IPS-20b (cell line): ENCODE data around the gene MAP3K9.

Experiments used
- H3K27ac ChIP-seq: one replicate; pipeline ENCODE4 v1.5.1; 2013; ENCODE audit warnings: low read length
- H3K27me3 ChIP-seq: 2 replicates; pipeline ENCODE4 v1.6.1; 2013; ENCODE audit warnings: mild to moderate bottlenecking, low read length, inconsistent platforms; ENCODE audit not compliant: insufficient read depth
- H3K36me3 ChIP-seq: 2 replicates; pipeline ENCODE4 v1.6.1; 2013; ENCODE audit warnings: low read depth, mild to moderate bottlenecking, inconsistent platforms, low read length, moderate library complexity; ENCODE audit not compliant: insufficient read depth
- H3K4me1 ChIP-seq: 2 replicates; pipeline ENCODE4 v1.6.1; 2013; ENCODE audit warnings: mild to moderate bottlenecking, control low read depth, inconsistent platforms, low read length, moderate library complexity; ENCODE audit not compliant: insufficient read depth
- H3K4me3 ChIP-seq: 2 replicates; pipeline ENCODE4 v1.5.1; 2013; ENCODE audit warnings: mild to moderate bottlenecking, low read length, inconsistent platforms
- H3K9ac ChIP-seq: 2 replicates; pipeline ENCODE4 v1.6.1; 2013; ENCODE audit warnings: low read depth, mild to moderate bottlenecking, inconsistent platforms, low read length, moderate library complexity
- H3K9me3 ChIP-seq: 2 replicates; pipeline ENCODE4 v1.6.1; 2013; ENCODE audit warnings: mild to moderate bottlenecking, low read depth, low read length, inconsistent platforms; ENCODE audit not compliant: insufficient read depth

MAP3K9 gene

DNA sequence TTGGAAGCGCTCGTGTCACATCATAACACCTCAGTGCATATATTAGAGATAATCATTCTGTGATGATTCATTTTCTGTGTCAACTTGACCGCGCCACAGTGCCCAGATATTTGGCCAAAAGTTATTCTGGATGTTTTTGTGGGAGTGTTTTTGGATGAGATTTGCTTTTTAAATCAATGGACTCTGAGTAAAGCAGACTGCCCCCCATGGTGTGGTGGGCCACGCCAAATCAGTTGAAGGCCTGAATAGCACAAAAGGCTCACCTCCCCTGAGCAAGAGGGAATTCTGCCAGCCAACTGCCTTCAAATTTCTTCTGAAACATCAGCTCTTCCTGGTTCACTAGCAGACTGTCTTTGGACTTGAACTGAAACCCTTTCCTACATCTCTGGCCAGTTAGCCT, 24.6 kb upstream of the MAP3K9 start:
- no peak overlapping the region for H3K27ac ChIP-seq
- H3K4me1 ChIP-seq = no peaks in the 10 kb centered on the region
- no peak overlapping the region for H3K9ac ChIP-seq

DNA sequence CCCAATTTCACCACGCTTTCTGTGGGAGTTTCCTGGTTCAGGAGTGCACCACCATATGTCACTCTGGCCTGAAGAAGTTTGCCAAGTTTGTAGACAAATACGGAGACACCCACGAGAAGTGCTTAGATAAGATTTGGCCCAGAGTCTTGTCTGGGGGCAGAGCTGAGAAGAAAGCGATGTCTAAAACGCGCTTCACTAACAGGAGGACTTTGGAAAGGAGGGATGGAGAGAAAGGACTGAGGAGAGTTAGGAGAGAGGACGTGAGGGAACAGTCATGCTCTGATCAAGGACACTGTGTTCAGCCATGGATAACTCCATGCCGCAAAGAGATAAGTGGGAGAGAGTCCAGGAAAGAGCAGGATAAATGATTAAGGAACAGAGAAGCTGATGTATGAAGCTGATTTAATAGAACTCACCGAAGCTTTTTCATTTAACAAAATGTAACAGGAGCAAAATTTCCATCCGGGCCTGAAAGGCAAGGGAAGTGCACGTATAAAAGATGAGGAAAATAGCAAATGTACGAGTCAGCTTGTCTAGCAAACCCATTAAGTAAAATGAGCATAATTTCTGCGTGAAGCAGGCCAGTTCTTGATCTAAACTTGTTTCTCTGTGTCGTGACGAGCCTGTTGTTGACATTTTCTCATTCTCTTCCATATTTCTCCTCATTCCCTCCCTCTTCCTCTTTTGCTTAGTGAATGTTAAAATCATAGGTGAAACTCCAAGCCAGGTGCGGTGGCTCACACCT, 23.4 kb upstream of the MAP3K9 start:
- no peaks in the 10 kb centered on the region for H3K4me1 ChIP-seq

More for the DNA sequence above, 24.6 kb upstream of the MAP3K9 start:
- H3K27me3 ChIP-seq = no peaks in the 10 kb centered on the region
- no peaks in the 10 kb centered on the region for H3K36me3 ChIP-seq
- H3K9me3 ChIP-seq = peaks cover 22% of the 10 kb centered on the region
- no peak overlapping the region for H3K4me3 ChIP-seq

DNA sequence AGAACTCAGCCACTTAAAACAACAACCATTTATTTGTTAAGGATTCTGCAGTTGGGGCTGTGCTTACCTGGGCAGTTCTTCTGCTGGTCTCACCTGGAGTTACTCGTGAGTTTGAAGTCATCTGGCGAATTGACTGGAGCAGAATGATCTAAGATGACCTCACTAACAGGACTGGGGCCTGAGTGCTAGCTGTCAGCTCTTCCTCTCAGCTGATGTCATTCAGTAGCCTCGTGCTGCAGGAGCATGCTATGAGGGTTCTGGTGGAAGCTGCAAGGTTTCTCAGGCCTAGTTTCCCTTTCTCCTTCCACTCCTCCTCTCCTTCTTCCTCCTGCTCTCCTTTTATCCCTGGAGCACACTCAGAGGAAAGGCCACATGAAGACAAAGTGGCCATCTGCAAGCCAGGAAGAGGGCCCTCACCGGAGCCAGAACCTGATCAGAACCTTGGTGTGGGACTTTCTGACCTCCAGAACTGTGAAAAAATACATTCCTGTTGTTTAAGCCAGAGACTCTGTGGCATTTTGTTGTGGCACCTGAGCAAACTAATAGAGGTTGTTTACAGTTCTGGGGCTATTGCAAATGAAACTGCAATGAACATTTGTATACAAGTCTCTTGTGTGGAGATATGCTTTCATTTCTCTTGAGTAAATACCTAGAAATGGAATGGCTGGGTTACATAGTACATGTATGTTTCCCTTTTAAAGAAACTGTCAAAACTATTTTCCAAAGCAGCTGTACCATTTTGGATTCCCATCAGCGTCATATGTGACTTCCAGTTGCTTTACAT, 21.9 kb upstream of the MAP3K9 start:
- peaks cover 15% of the 10 kb centered on the region for H3K9me3 ChIP-seq
- H3K4me1 ChIP-seq = no peaks in the 10 kb centered on the region
- no peak overlapping the region for H3K4me3 ChIP-seq
- no peaks in the 10 kb centered on the region for H3K36me3 ChIP-seq
- H3K27me3 ChIP-seq = no peaks in the 10 kb centered on the region
- no peak overlapping the region for H3K27ac ChIP-seq
- no peak overlapping the region for H3K9ac ChIP-seq

More for the DNA sequence above, 23.4 kb upstream of the MAP3K9 start:
- no peaks in the 10 kb centered on the region for H3K36me3 ChIP-seq
- no peaks in the 10 kb centered on the region for H3K27me3 ChIP-seq
- no peak overlapping the region for H3K4me3 ChIP-seq
- H3K9ac ChIP-seq = no peak overlapping the region
- H3K9me3 ChIP-seq = peaks cover 22% of the 10 kb centered on the region
- no peak overlapping the region for H3K27ac ChIP-seq

DNA sequence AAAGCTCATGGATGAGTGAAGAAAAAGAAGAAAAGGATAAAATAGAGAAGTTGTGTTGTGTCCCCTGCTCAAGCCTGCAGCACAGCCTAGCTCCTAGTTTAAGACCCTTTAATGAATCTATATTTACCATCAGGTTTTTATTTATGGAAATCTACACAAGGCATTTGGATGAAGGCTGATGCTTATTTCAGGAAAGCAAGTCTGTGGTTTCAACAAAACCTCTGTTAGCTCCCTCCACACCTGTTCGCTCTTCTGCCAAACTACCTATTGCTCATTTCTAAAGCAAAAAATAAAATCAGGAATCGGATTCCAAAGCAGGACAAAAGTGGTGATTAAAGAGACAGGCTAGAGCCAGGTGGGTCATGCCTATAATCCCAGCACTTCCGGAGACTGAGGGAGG, 18.9 kb upstream of the MAP3K9 start:
- H3K36me3 ChIP-seq = no peaks in the 10 kb centered on the region
- peaks cover 17% of the 10 kb centered on the region for H3K27me3 ChIP-seq
- H3K4me3 ChIP-seq = no peak overlapping the region
- no peak overlapping the region for H3K27ac ChIP-seq
- peaks cover 2% of the 10 kb centered on the region; the same call in 1 of the 2 replicates for H3K4me1 ChIP-seq
- H3K9me3 ChIP-seq = no peaks in the 10 kb centered on the region
- no peak overlapping the region for H3K9ac ChIP-seq

DNA sequence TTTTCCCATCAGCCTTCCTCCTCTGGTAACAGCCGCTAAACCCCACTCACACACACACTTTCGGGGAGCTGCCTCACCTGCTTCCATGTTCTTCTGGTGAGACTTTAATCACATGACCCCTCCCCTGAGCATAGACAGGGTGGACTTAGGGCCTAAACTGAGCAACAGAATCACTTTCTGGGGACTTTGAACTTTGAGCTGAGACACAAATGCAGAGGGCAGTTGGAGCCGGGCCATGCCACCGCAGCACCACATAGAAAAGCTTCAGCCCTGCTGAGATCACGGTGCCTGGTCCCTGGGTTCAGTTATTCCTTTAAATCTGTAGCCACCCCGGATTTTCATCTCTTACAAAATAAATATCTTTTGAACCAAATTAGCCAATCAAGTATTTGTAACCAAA, 18.4 kb upstream of the MAP3K9 start:
- H3K4me1 ChIP-seq = peaks cover 4% of the 10 kb centered on the region; the same call in 1 of the 2 replicates
- no peak overlapping the region for H3K27ac ChIP-seq
- peaks cover 21% of the 10 kb centered on the region for H3K27me3 ChIP-seq
- H3K9ac ChIP-seq = no peak overlapping the region
- H3K9me3 ChIP-seq = no peaks in the 10 kb centered on the region
- no peak overlapping the region for H3K4me3 ChIP-seq
- no peaks in the 10 kb centered on the region for H3K36me3 ChIP-seq

DNA sequence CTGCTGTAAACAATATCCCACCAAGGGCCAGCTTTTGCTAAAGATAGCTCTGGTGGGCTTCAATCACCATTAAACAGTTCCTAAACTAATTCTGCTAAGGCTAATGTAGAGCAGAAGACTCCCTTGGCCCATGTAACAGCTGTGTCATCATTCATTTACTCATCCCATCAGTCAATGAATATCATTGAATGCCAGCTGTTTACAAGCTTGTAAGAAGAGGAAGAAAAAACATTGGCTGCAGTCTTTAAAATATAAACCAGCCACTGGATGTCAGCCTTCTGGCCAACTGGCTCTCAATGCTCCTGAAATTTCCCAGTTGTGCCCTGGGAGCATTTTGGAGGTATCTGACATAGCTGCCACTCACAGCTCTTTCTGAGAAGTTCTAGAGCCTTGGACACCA, 18.0 kb upstream of the MAP3K9 start:
- Histone ChIP-seq H3K9ac (no peak overlapping the region), H3K4me1 (peaks cover 4% of the 10 kb centered on the region; the same call in 1 of the 2 replicates), H3K27me3 (peaks cover 21% of the 10 kb centered on the region), H3K27ac (no peak overlapping the region), H3K4me3 (no peak overlapping the region), H3K9me3 (no peaks in the 10 kb centered on the region), H3K36me3 (no peaks in the 10 kb centered on the region)

GRCh38 chr14:70823281-70823680, 14.0 kb upstream of the MAP3K9 start:
- H3K9me3 ChIP-seq = no peaks in the 10 kb centered on the region
- H3K27ac ChIP-seq = no peak overlapping the region
- peak overlapping the region; percentile 89 for H3K4me3 ChIP-seq
- H3K27me3 ChIP-seq = peaks cover 46% of the 10 kb centered on the region
- no peaks in the 10 kb centered on the region for H3K36me3 ChIP-seq
- H3K9ac ChIP-seq = peak overlapping the region; percentile 58; the same call in 1 of the 2 replicates
- H3K4me1 ChIP-seq = peaks cover 8% of the 10 kb centered on the region; the same call in 1 of the 2 replicates

- Histone ChIP-seq H3K27ac (no peak overlapping the region), H3K4me3 (peak overlapping the region; percentile 89), H3K9me3 (no peaks in the 10 kb centered on the region), H3K27me3 (peaks cover 46% of the 10 kb centered on the region), H3K9ac (peak overlapping the region; percentile 80; the same call in 1 of the 2 replicates), H3K4me1 (peaks cover 8% of the 10 kb centered on the region; the same call in 1 of the 2 replicates), H3K36me3 (no peaks in the 10 kb centered on the region)
Measured at GRCh38 chr14:70822530-70823185, 13.3 kb upstream of the MAP3K9 start.

- Histone ChIP-seq H3K27me3 (peaks cover 46% of the 10 kb centered on the region), H3K9ac (peak overlapping the region; percentile 80; the same call in 1 of the 2 replicates), H3K27ac (no peak overlapping the region), H3K4me3 (peak overlapping the region; percentile 89), H3K9me3 (no peaks in the 10 kb centered on the region), H3K36me3 (no peaks in the 10 kb centered on the region), H3K4me1 (peaks cover 8% of the 10 kb centered on the region; the same call in 1 of the 2 replicates)
Measured at GRCh38 chr14:70821584-70822529, 12.5 kb upstream of the MAP3K9 start.

- peaks cover 24% of the 10 kb centered on the region for H3K27me3 ChIP-seq
- no peaks in the 10 kb centered on the region for H3K36me3 ChIP-seq
- H3K4me3 ChIP-seq = no peak overlapping the region
- H3K4me1 ChIP-seq = peaks cover 14% of the 10 kb centered on the region
- no peak overlapping the region for H3K27ac ChIP-seq
- H3K9me3 ChIP-seq = no peaks in the 10 kb centered on the region
- H3K9ac ChIP-seq = no peak overlapping the region
Measured at GRCh38 chr14:70816525-70816924, 7.2 kb upstream of the MAP3K9 start.

DNA sequence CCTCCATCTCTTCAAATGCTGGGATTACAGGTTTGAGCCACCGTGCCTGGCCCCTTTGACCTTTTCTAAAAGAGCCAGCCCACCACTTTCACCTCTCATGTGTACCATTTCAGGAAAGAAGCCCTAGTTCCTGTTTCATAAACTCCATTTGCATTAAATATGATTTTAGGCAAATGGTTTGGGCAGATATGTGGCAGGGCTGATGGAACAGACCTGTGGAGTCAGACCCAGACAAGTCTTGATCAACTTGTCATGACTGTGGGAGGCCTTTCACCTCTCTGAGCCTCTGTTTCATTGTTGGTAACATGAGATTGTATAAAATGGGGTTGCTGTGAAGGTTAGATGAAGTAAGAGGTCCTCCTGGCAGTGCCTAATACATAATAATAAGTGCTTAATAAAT, 5.2 kb upstream of the MAP3K9 start:
- no peak overlapping the region for H3K9ac ChIP-seq
- peaks cover 3% of the 10 kb centered on the region for H3K27me3 ChIP-seq
- H3K27ac ChIP-seq = no peak overlapping the region
- H3K36me3 ChIP-seq = no peaks in the 10 kb centered on the region
- H3K4me3 ChIP-seq = no peak overlapping the region
- H3K9me3 ChIP-seq = no peaks in the 10 kb centered on the region
- peaks cover 19% of the 10 kb centered on the region for H3K4me1 ChIP-seq
